ENCODE results near the gene P2RY2. TPM values are rescaled to one million over a fixed set of nuclear protein-coding genes. Genes with fewer than 3 reads are reported as not detected.

The P2RY2 gene
- polyA plus RNA-seq, 1 donor from 2014 or later = not detected

- no peaks in the 10 kb centered on the region for H3K9me2 ChIP-seq (ENCODE audit: insufficient read depth, low read length)
- H3K27me3 ChIP-seq (ENCODE audit: insufficient read depth, low read depth, low read length) = no peaks in the 10 kb centered on the region
- H3F3A ChIP-seq (ENCODE audit: insufficient read depth, low read length, poor library complexity, severe bottlenecking) = no peaks in the 10 kb centered on the region
- H3K36me3 ChIP-seq (ENCODE audit: insufficient read depth, low read length) = no peaks in the 10 kb centered on the region
- no peak overlapping the region for H3K9ac ChIP-seq (ENCODE audit: low read length)
- no peaks in the 10 kb centered on the region for H4K20me1 ChIP-seq (ENCODE audit: insufficient read depth)
- no peak for TF ChIP-seq CTCF (IDR thresholded peaks at IDR 0.05; ENCODE audit: poor library complexity, severe bottlenecking)
- no peak for TF ChIP-seq TAF1 (IDR thresholded peaks at IDR 0.05; ENCODE audit: low read depth)
- no peak for TF ChIP-seq SMC3 (conservative IDR thresholded peaks at IDR 0.05; ENCODE audit: poor library complexity)
- no peak for TF ChIP-seq REST (IDR thresholded peaks at IDR 0.05; ENCODE audit: borderline replicate concordance)
- no peak for TF ChIP-seq MXI1 (conservative IDR thresholded peaks at IDR 0.05; ENCODE audit: poor library complexity, severe bottlenecking)
- no peak for TF ChIP-seq EZH2 (IDR thresholded peaks at IDR 0.05; ENCODE audit: borderline replicate concordance, insufficient read depth, low read length, poor library complexity, severe bottlenecking)
- TF ChIP-seq EP300 (conservative IDR thresholded peaks at IDR 0.05; ENCODE audit: poor library complexity, severe bottlenecking) = no peak
- no peak for TF ChIP-seq RAD21 (conservative IDR thresholded peaks at IDR 0.05)
- no peak for TF ChIP-seq POLR2AphosphoS5 (IDR thresholded peaks at IDR 0.05)
- no peak overlapping the region for H3K27ac ChIP-seq (ENCODE audit: low read length)
- H3K4me3 ChIP-seq (ENCODE audit: low read length) = no peak overlapping the region
- no peaks in the 10 kb centered on the region for H3K79me2 ChIP-seq (replicated peaks; ENCODE audit: insufficient read depth, low read length)
- H3K4me2 ChIP-seq (ENCODE audit: low read length) = no peak overlapping the region
- no peak overlapping the region for H2AFZ ChIP-seq (ENCODE audit: low read depth, low read length)
- H3K9me3 ChIP-seq (ENCODE audit: low read length) = no peaks in the 10 kb centered on the region
These were observed 47.9 kb upstream of the P2RY2 start for GRCh38 chr11:73170140-73170539.

- Histone ChIP-seq H4K20me1 (ENCODE audit: insufficient read depth) (no peaks in the 10 kb centered on the region), H3K36me3 (ENCODE audit: insufficient read depth, low read length) (no peaks in the 10 kb centered on the region), H3K9me3 (ENCODE audit: low read length) (no peaks in the 10 kb centered on the region), H3K9ac (ENCODE audit: low read length) (no peak overlapping the region), H3F3A (ENCODE audit: insufficient read depth, low read length, poor library complexity, severe bottlenecking) (no peaks in the 10 kb centered on the region), H3K27me3 (ENCODE audit: insufficient read depth, low read depth, low read length) (no peaks in the 10 kb centered on the region), H3K79me2 (replicated peaks; ENCODE audit: insufficient read depth, low read length) (no peaks in the 10 kb centered on the region), H2AFZ (ENCODE audit: low read depth, low read length) (no peak overlapping the region), H3K9me2 (ENCODE audit: insufficient read depth, low read length) (no peaks in the 10 kb centered on the region), H3K4me2 (ENCODE audit: low read length) (no peak overlapping the region), H3K4me3 (ENCODE audit: low read length) (no peak overlapping the region), H3K27ac (ENCODE audit: low read length) (no peak overlapping the region)
- TF ChIP-seq EP300 (conservative IDR thresholded peaks at IDR 0.05; ENCODE audit: poor library complexity, severe bottlenecking) = no peak
These were observed 46.5 kb upstream of the P2RY2 start for GRCh38 chr11:73171436-73172161.
